ENCODE data around the gene DRGX.

GRCh38 chr10:49349390-49349789, 46.5 kb downstream of the DRGX start:
- TF ChIP-seq EZH2 (IDR thresholded peaks at IDR 0.05; ENCODE audit: insufficient read depth, poor library complexity, severe bottlenecking): no peak
- TF ChIP-seq EZH2phosphoT487 (IDR thresholded peaks at IDR 0.05; ENCODE audit: insufficient read depth, low read depth): no peak

All from GM23248 (cell line).